Measurements from ENCODE around the gene ARHGAP15.

The ARHGAP15 gene

DNA sequence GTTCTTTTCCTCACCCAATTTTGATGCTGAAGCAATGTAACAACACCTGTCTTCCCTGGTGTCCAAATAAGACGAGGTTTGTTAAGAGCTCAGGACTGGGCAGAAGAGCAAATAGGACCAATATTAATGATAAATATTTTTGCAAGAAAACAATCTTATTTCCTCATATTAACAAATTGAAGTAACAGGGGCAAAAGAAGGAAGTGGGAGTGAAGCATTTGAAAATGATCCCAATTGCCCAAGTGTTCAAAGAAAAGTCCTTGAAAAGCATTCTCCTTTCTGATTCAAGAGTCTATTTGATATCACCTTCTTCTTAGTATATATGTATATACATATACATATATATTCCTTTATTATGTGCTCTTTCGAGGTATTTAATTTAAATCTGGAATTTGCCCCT lies 418.8 kb downstream of the ARHGAP15 start:
- Histone ChIP-seq H3K9me2 (replicated peaks; ENCODE audit: insufficient read depth, low read length) (no peaks in the 10 kb centered on the region), H2AFZ (ENCODE audit: low read length) (no peak overlapping the region), H3F3A (ENCODE audit: insufficient read depth, low read length) (no peaks in the 10 kb centered on the region), H3K79me2 (ENCODE audit: low read length) (no peaks in the 10 kb centered on the region), H3K27ac (ENCODE audit: low read length) (no peak overlapping the region), H3K9ac (ENCODE audit: low read length) (no peak overlapping the region), H4K20me1 (ENCODE audit: insufficient read depth, low read length) (no peaks in the 10 kb centered on the region), H3K4me3 (ENCODE audit: low read length) (no peak overlapping the region), H3K9me3 (replicated peaks; ENCODE audit: insufficient read depth, low read length) (no peaks in the 10 kb centered on the region), H3K27me3 (replicated peaks; ENCODE audit: insufficient read depth, low read length) (no peaks in the 10 kb centered on the region), H3K4me1 (ENCODE audit: low read length) (no peaks in the 10 kb centered on the region), H3K36me3 (replicated peaks; ENCODE audit: insufficient read depth, low read length) (no peaks in the 10 kb centered on the region), H3K4me2 (ENCODE audit: low read depth, low read length) (no peak overlapping the region)
- DNase-seq = no peak
- TF ChIP-seq EZH2 (optimal IDR thresholded peaks at IDR 0.05; ENCODE audit: low read depth, low read length) = no peak
- no peak for TF ChIP-seq EZH2phosphoT487 (IDR thresholded peaks at IDR 0.05; ENCODE audit: low read length)
- TF ChIP-seq, protein P1, sequence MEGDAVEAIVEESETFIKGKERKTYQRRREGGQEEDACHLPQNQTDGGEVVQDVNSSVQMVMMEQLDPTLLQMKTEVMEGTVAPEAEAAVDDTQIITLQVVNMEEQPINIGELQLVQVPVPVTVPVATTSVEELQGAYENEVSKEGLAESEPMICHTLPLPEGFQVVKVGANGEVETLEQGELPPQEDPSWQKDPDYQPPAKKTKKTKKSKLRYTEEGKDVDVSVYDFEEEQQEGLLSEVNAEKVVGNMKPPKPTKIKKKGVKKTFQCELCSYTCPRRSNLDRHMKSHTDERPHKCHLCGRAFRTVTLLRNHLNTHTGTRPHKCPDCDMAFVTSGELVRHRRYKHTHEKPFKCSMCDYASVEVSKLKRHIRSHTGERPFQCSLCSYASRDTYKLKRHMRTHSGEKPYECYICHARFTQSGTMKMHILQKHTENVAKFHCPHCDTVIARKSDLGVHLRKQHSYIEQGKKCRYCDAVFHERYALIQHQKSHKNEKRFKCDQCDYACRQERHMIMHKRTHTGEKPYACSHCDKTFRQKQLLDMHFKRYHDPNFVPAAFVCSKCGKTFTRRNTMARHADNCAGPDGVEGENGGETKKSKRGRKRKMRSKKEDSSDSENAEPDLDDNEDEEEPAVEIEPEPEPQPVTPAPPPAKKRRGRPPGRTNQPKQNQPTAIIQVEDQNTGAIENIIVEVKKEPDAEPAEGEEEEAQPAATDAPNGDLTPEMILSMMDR (IDR thresholded peaks at IDR 0.05; ENCODE audit: low read length) = no peak

DNA sequence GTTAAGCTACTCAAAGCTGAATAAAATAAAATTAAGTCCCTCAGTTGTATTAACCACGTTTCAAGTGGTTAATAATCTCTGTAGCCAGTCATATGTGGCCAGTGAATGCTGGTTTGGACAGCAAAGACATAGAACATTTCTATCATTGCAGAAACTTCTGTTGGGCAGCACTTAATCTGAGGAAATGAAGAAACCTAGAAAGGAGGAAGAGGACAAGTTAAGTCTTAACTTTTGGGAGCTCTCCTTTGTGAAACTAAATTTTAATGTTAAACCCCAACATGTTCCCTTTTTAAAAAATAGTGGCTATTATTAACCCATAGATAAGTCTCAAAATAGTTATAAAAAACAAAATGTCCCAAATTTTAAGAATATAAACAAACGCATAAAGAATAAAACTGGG lies 421.3 kb downstream of the ARHGAP15 start:
- Histone ChIP-seq H2AFZ (ENCODE audit: low read length) (no peak overlapping the region), H3K9me2 (replicated peaks; ENCODE audit: insufficient read depth, low read length) (no peaks in the 10 kb centered on the region), H3K27me3 (replicated peaks; ENCODE audit: insufficient read depth, low read length) (no peaks in the 10 kb centered on the region), H3K4me2 (ENCODE audit: low read depth, low read length) (no peak overlapping the region), H3K36me3 (replicated peaks; ENCODE audit: insufficient read depth, low read length) (no peaks in the 10 kb centered on the region), H3K79me2 (ENCODE audit: low read length) (no peaks in the 10 kb centered on the region), H3K9ac (ENCODE audit: low read length) (no peak overlapping the region), H3K9me3 (replicated peaks; ENCODE audit: insufficient read depth, low read length) (no peaks in the 10 kb centered on the region), H3K4me1 (ENCODE audit: low read length) (no peaks in the 10 kb centered on the region), H3K4me3 (ENCODE audit: low read length) (no peak overlapping the region), H3K27ac (ENCODE audit: low read length) (no peak overlapping the region), H3F3A (ENCODE audit: insufficient read depth, low read length) (no peaks in the 10 kb centered on the region), H4K20me1 (ENCODE audit: insufficient read depth, low read length) (no peaks in the 10 kb centered on the region)
- TF ChIP-seq EZH2phosphoT487 (IDR thresholded peaks at IDR 0.05; ENCODE audit: low read length) (no peak), EZH2 (optimal IDR thresholded peaks at IDR 0.05; ENCODE audit: low read depth, low read length) (no peak)
- TF ChIP-seq, protein P1 (IDR thresholded peaks at IDR 0.05; ENCODE audit: low read length) = no peak
- DNase-seq = no peak

DNA sequence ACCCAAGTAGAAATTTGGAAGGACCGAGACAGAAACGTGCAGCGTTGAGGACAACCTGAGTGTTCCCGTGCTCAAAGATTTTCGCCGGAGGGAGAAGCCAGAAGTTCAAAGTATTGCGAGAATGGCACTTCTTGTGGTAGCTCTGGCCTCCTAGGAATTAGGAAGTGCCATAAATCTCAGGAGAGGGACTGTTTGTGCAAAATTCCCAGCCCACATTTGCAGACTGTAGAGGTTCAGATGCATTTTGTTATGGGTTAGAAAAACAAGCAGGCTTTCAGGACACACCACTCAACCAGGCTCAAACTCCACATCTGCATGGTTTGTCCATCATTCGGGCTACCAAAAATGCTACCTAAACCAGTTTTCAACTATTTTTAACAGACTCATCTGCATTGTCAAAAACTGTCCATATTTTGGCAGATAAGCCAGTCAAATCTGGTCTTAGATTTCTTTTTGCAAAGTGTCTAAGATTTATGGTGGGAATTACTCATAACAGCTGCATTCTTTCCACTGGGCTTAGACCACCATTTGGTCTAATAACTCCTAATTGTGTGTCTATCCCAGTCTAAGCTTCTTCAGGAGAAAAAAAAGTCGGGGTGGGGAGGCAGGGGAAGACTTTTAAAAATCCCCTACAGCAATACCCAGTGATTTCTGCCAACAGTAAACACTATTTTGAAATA lies 422.9 kb downstream of the ARHGAP15 start:
- DNase-seq = no peak
- Histone ChIP-seq H3K9me3 (replicated peaks; ENCODE audit: insufficient read depth, low read length) (no peaks in the 10 kb centered on the region), H3K27me3 (replicated peaks; ENCODE audit: insufficient read depth, low read length) (no peaks in the 10 kb centered on the region), H3K4me2 (ENCODE audit: low read depth, low read length) (no peak overlapping the region), H4K20me1 (ENCODE audit: insufficient read depth, low read length) (no peaks in the 10 kb centered on the region), H3K27ac (ENCODE audit: low read length) (no peak overlapping the region), H2AFZ (ENCODE audit: low read length) (no peak overlapping the region), H3K4me1 (ENCODE audit: low read length) (no peaks in the 10 kb centered on the region), H3F3A (ENCODE audit: insufficient read depth, low read length) (no peaks in the 10 kb centered on the region), H3K4me3 (ENCODE audit: low read length) (no peak overlapping the region), H3K36me3 (replicated peaks; ENCODE audit: insufficient read depth, low read length) (no peaks in the 10 kb centered on the region), H3K9ac (ENCODE audit: low read length) (no peak overlapping the region), H3K9me2 (replicated peaks; ENCODE audit: insufficient read depth, low read length) (no peaks in the 10 kb centered on the region), H3K79me2 (ENCODE audit: low read length) (no peaks in the 10 kb centered on the region)
- TF ChIP-seq EZH2 (optimal IDR thresholded peaks at IDR 0.05; ENCODE audit: low read depth, low read length) = no peak

- H3K4me3 ChIP-seq (ENCODE audit: low read length) = no peak overlapping the region
- TF ChIP-seq EZH2 (optimal IDR thresholded peaks at IDR 0.05; ENCODE audit: low read depth, low read length) (no peak), EZH2phosphoT487 (IDR thresholded peaks at IDR 0.05; ENCODE audit: low read length) (no peak)
- TF ChIP-seq, protein P1 (IDR thresholded peaks at IDR 0.05; ENCODE audit: low read length) = no peak
These were observed 424.0 kb downstream of the ARHGAP15 start for GRCh38 chr2:143553261-143553660.

More at GRCh38 chr2:143553261-143553660, 424.0 kb downstream of the ARHGAP15 start:
- no peak overlapping the region for H3K4me2 ChIP-seq (ENCODE audit: low read depth, low read length)
- no peak overlapping the region for H3K9ac ChIP-seq (ENCODE audit: low read length)
- no peaks in the 10 kb centered on the region for H4K20me1 ChIP-seq (ENCODE audit: insufficient read depth, low read length)
- H2AFZ ChIP-seq (ENCODE audit: low read length) = no peak overlapping the region
- no peaks in the 10 kb centered on the region for H3K79me2 ChIP-seq (ENCODE audit: low read length)
- no peaks in the 10 kb centered on the region for H3K9me2 ChIP-seq (replicated peaks; ENCODE audit: insufficient read depth, low read length)
- H3K27ac ChIP-seq (ENCODE audit: low read length) = no peak overlapping the region
- H3K4me1 ChIP-seq (ENCODE audit: low read length) = no peaks in the 10 kb centered on the region
- H3K36me3 ChIP-seq (replicated peaks; ENCODE audit: insufficient read depth, low read length) = no peaks in the 10 kb centered on the region
- H3F3A ChIP-seq (ENCODE audit: insufficient read depth, low read length) = no peaks in the 10 kb centered on the region
- H3K27me3 ChIP-seq (replicated peaks; ENCODE audit: insufficient read depth, low read length) = no peaks in the 10 kb centered on the region
- no peaks in the 10 kb centered on the region for H3K9me3 ChIP-seq (replicated peaks; ENCODE audit: insufficient read depth, low read length)
- no peak for DNase-seq

Measured in MM.1S (cell line).